ENCODE measurements around the gene SLC35C1. TPM values are rescaled to one million over a fixed set of nuclear protein-coding genes. Genes with fewer than 3 reads are reported as not detected.
A peak's percentile ranks its signal among the peaks of the same experiment; 100 is the strongest.

Gene SLC35C1
- polyA plus RNA-seq, 12 donors = 5.8 to 9.8 (median 7.7) TPM; not detected in 1

DNA sequence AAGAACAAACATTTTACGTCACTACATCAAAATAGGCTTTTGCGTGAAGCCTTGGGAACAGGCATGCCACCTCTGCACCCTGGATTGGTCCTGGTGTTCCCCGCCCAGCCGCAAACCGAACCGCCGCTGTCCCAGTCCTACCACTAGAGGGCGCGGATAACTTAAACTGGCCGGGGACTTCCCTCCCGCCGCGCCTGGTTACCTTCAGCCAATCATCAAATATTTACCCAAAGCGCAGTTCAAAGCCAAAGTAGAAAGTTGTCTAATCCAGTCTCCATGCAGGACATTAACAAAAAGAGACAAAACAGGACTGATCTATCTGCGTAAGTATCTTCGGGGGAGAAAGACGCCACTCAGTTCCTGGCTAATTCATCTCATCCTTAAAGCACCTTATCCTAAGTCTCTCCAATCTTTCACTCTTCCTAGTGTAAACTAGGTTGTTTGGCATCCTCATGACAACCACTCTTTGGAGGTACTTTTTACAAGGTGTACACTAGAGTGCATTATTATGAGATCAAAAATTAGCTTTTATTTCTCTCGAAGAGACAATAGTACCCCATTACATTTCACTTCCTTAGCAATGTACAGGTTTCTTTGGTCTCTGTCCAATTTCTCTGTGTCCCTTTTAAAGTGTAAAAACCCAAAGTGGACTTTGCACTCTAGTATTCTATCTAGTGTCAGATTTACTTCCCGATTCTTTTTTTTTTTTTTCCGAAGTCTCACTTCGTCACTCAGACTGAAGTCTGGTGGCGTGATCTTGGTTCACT lies 38.4 kb downstream of the SLC35C1 start:
- peak; percentile 88 for DNase-seq

DNA sequence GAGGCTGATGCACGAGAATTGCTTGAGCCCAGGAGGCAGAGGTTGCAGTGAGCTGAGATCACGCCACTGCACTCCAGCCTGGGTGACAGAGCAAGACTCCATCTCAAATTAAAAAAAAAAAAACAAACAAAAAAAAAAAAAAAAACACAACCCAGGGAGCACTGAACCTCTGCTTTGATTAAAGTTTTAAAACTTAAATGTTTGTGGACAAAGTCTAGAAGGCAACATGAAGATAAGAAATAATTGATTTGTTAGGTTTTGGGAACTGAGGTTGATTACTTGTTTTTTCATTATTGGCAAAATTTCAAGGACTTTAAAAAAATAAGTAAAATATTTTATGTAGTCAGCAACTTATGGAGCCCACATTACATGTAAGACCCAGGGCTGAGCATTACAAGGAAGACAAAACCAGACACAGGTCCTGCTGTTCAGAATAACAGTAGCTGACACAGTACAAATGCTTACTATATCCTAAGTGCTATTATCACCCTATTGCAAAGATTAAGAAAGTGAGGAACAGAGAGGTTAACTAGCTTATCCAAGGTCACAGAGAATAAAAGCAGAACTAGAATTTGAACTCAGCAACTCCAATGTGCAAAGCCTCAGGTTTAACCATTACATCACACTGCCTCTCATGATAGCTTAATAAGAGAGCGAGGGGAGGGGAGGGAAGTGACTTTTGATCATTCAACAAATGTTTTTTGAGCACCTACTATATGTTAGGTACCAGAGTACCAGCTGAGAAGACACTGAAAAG lies 40.1 kb downstream of the SLC35C1 start:
- DNase-seq = no peak

DNA sequence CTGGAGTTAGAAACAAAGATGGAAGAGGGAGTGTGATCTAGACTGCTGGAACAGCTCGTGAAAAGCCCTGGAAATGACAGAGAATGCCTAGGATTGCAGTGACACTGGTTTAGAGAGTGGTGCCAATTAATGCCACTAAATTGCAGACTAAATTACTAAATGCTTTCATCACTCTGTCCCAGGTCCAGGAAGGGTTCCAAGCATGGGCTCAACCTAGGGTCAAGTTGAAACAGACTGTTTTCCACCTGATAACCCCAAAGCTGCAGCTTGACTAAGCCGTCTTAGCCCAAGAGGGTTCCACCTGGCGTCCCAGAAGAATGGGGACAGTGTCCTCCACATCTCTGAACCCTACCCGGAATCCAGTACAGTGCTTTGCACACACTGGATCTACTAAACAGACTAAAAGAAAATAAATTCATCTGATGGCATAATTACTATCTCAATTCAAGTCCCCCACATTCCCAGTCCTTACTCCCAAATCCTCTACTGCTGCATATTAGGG lies 41.3 kb downstream of the SLC35C1 start:
- DNase-seq = no peak

DNA sequence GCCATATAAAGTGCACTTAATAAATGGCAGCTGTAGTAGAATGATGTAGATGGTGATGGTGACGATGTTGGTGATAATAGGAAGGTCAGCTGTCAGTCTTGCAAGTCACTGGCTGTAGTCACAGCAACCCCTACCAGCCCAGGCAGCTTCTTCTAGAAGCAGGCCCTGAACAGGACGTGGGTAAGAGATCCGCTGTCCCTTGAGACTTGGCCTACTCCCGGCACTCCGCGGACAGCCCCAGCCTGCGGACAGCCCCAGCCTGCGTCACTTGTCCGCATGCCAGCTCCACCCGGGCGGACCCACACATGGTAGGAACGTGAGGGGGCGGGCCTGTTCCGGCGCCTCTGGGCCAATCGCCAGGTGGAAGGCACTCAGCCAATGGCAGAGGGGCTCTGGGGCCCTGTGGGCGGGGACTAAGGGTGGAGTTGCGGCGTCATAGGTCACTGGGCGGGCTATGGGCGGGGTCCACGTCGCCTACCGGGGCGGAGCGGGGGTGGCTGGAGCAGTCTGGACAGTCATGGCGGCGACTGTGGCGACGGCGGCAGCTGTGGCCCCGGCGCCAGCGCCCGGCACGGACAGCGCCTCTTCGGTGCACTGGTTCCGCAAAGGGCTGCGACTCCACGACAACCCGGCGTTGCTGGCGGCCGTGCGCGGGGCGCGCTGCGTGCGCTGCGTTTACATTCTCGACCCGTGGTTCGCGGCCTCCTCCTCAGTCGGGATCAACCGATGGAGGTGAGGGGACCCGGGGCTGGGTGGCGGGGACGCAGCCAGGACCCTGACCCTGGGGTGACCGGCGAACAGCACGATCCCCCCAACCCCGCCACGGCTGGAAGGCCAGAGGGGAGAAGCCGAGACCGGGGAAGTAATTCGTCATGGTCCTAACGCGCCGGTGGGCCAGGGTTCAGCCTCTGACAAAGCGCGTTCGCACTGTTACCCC lies 42.3 kb downstream of the SLC35C1 start, which contains the start of gene CRY2:
Gene CRY2 (plus strand): TSS at position 502 of the 937 bp plus-strand sequence. CDS start 16 bp downstream, at position 518.
- peak; percentile 99 for DNase-seq

DNA sequence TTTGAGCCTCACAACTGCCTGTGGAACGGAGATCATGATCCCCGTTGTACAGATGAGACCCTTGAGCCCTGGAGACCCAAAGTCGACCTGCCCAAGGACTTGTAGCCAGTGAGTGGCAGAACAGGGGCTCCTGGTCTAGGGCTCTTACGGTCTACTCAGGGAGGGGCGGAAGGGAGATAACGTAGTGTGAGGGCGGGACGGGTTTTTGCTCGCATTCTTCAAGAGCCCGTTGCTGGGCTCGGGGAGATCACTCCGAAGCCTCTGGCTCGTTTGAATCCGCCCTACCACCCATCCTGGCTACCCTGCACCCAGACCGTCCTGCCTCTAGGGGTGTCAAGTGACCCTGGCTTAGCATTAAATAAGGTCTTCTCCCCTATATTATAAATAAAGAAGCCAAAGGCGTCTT lies 43.0 kb downstream of the SLC35C1 start:
- peak; percentile 63 for DNase-seq

DNA sequence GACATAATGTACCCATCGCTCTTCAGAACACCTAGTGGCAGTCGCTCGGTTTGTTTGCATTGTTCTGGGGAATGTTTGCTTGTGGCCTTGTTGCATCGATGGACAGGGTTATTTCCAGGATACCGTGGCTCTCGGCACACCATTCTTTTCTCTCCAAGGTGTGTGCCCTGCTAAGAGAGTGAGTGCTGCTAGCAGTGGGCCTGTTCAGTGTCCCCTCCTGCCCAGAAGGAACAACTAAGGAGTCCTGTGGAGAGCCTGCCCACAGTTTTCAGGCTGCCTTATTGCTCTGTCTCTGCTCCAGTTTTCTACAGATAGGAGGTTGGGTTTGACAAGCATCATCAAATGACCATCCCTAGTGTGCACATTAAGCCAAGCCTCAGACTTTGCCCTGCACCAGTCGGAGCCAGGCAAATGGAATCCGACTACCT lies 43.7 kb downstream of the SLC35C1 start:
- no peak for DNase-seq

DNA sequence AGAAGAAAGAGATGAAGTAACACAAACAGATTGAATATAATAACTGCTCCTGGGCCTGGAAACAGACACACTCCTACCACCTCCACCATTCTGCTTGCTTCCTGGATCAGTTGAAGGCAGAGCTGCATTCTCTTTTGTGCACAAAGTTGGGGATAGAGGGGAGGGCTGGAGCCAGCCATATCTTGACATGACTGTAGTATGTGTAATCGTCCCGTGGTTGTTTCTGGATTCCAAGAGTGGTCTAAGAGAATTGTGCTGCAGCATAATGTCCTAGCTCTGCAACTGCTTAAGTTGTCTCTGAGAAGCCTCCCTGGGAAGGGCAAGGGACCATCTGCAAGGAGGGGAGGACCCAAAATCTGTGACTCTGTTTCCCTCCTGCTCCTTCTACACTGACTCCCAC lies 45.5 kb downstream of the SLC35C1 start:
- DNase-seq = no peak

DNA sequence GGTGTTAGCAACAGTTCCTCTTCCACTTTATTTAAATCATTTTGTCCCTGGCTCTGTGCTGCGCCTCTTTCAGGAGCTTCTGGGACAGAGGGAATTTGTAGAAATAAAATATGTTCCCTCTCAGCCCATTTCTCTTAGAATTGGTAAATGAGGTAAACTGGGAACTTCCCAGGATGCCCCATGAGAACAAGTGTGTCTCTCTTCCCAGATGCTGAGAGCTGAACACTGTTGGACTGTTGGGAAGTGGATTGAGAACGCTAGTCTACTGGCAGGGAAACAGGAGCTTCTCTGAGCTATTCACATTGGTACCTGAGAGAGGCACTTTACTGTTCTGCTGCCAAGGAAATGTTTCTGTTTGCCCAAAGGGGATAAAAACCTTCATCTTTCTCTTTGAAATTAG lies 46.3 kb downstream of the SLC35C1 start:
- DNase-seq = no peak

DNA sequence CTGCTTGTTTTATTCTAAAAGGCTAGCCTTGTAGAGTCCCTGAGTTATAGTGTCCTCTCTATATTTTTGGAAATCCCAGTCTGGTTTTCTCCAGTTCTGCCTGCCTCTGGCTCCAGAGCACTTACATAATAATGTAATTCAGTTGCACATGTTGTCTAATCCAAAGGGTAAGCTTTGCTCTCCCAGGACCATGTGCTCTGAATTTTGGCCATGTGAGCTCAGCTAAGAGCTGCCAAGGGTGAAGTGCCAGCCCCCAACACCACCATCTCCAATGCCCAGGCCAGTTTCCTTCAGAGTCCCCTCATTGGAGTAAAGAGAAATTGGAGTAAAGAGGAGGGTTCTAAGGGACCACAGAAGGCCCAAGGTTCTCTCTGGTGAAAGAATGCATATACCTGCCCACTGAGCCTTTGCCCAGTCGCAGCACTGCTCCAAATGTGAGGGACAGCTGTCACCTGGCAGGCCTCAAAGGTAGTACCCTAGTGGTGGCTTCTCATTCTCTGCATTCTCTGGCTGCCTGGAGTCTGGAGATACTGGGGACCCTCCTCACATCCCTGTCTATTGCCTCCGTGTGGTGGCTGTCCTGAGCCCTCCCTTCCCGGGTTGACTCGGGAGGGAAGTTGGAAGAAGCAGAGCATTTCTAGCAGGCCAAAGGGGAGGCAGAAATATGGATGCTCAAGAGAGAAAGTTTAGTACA lies 47.2 kb downstream of the SLC35C1 start:
- no peak for DNase-seq

DNA sequence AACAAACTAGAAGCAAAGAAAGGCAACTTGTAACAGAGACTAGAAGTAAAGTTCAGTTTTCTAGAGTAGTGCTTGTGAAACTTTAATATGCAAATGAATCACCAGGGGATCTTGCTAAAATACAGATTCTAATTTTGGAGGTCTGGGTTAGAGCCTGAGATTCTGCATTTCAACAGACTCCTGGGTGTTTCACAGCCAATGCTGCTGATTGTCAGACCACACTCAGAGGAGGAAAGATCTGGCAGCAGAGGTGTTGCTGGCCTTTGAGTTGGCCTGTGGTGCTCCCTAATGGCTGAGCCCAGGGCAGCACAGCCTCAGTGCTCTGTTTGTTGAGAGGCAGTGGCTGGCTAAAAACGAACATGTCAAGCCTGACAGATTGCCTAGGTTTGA lies 47.8 kb downstream of the SLC35C1 start:
- no peak for DNase-seq

DNA sequence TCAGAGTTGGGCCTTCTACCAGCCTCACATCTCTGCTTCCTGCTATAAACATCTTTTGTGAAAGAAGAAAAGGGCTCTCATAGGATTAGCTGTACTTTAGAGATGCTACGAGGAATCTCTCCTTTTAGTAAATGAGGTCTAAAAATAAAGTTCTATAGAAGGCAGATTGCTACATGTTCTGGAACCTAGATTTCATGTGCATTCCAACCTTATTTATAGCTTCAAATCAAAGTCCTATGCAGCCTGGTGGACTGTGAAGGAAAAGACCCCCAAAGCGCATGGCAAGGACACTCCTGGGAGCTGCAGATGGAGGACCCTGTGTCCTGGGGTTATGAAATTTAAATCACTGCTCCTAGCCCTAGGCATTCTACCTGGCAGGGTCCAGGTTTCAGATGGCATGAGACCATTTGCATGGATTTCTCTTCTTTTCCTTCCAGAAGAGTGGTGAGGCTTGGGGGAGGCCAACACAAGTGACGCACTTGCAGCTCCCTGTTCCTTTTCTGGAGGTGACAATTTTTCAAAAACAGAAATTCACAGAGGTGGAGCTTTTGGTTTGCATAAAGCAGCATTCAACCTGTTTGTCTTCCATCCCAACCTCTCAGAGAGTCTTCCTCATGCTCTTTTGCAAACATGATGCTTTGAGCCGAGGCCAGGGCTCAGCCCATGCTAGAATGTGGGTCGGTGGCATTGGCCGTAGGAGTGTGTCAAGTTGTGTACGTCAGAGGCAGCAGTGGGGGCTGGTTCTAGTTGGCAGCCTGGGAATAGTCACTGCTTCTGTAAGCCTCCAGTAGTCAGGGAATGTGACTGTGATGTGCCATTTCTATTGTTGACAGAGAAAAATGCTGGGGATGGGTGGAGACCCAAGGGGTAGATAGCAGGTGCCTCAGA lies 48.6 kb downstream of the SLC35C1 start:
- no peak for DNase-seq

DNA sequence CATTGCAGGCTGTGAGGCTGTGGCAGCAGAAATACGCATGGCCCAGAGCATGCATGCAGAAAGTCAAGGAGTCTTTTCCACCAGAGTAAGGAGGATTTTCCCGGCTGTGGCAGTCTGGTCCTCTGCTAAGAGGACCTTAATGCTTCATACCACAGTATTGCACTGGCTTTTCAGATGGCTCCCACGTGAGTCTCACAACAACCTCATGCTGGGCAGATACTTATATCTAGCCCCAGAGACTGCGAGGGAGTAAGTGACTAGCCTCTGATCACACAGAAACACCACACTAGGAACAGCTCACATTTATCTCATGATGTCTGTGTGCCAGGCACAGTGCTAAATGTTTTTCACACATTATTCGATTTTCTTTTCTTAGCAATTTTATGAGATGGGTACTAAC lies 50.4 kb downstream of the SLC35C1 start:
- DNase-seq = no peak

DNA sequence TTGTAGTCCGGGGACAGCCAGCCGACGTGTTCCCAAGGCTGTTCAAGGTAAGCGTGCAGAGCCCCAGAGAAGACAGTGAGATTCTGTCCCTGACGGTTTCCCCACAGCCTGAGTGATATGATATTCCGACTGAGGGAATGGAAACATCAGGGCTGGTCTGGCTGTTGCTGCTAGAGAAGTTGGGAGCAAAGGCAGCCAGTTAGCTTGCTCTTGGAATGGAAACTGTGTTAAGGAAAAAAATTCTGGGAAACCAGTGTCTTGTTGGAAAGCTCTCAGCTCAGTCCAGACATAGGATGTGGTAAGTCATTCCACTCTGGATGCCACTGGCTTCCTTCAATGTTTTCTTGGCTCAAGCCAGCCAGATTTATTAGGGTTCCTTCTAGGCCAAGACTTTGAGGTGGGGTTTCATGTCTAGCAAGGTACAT lies 51.1 kb downstream of the SLC35C1 start:
- peak; percentile 91 for DNase-seq

DNA sequence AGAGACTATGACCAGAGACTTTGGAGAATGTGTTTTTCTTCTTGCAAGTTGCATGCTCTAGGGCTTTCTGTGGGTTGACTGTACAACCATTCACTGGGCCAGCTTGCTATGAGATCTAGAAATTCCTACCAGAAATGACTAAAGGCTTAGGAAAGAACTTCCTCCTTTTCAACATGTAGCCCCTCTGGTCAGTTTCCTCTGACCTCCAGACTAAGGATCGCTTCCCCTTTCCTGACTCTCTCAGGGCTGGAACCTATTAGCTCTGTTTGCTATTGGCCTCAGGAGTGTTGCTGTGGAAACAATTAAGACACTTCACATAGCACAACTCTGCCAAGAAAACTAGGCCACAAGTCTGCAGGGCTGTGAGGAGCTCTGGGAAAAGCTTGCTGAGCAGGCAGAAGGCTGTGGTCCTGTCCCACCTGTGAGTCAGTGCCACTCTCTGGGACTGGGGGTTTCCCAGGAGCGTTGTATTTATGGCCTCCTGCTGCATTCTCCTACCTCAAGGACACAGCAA lies 53.1 kb downstream of the SLC35C1 start:
- DNase-seq = peak; percentile 83

DNA sequence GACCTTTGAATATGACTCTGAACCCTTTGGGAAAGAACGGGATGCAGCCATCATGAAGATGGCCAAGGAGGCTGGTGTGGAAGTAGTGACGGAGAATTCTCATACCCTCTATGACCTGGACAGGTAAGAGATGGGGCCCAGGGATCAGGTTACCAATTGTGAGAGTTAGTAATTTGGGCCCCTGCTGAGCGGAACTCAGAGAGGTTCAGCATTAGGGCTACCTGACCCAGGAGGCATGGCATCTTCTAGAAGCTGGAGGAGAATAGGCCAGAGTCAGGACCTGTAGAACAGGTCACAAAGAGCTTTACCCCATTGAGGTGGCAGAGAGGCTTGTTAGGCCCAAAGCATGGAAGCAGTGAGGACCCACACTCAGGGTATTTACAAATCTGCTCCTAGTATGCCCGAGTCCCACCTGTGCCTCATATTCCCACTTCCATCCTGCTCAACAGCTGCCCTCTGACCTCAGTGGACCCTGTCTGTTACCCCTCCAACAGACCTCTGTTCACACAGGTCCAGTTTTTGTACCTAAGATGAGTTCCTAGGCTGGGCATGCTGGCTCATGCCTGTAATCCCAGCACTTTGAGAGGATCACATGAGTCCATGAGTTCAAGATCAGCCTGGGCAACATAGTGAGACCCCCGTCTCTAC lies 53.9 kb downstream of the SLC35C1 start:
- no peak for DNase-seq

DNA sequence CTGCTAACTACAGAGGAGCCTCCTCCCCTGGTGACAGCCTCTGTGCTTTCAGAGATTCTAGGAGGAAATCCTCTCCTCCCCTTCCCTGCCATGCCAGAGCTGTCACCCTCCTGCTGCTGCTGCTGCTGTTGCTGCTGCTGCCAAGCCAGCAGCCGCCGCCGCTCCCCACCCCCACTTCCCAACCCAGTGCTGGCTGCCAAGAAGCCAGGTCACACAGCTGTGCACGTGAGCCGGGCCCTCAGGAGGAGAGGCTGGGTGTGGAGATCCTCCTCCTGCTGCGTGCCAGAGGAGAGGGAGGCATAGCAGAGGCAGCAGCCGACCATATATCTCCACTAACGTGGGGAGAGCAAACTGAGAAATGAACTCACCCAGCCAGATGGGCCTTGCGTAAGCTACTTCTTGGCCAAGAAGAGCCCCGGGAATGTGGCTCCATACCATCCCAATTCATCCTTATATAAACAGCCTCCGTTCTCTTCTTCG lies 54.8 kb downstream of the SLC35C1 start:
- peak; percentile 90 for DNase-seq

DNA sequence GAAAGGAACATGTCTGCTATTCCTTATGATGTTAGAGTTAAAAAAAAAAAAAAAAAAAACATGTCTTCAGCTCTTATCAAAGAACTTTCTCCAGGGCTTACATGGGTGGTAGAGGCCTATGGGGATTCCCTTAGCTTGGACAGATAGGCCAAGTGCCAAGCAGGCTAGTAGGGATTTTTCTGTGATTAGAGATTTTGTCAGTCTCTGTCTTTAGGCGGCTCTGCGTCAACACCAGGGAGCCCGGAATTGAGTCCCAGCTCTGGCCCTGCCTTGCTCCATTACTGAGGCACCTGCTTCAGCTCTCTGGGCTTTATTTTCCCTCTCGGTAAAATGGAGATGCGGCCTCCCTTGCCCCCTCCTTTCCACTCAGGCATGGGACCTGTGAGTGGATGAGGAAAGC lies 55.4 kb downstream of the SLC35C1 start:
- no peak for DNase-seq

DNA sequence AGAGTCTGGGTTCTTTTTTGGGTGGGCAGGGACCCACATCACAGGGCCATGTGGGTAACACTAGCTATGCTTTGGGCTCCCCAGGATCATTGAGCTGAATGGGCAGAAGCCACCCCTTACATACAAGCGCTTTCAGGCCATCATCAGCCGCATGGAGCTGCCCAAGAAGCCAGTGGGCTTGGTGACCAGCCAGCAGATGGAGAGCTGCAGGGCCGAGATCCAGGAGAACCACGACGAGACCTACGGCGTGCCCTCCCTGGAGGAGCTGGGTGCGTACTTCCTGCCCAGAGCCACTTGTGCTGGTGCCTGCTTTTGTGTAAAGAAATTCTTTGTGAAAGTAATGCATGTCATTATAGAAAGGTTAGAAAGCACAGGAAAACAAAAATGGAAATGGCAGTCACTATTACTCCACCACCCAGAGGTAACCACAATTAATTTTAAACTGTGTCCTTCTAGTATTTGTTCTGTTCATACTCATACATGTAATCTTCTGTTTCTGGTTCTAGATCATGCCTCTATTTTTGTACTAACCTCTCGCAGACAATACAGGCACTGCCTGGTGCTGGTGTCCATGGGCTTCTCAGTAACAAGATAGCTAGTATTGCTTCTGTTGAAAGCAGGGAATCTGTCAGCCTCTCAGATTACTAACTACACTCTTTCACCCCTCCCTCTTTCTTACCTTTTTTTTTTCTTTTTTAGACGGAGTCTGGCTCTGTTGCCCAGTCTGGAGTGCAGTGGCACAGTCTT lies 56.0 kb downstream of the SLC35C1 start:
- DNase-seq = no peak
